HG03045 (cell line): ENCODE data around the gene DHX40.
"Not testable (repeated sequence)": the region's sequence is repeated elsewhere in the genome, so short reads cannot be mapped to it uniquely, and the experiment has no call there.

Source experiments
- ATAC-seq: cut with Tn5 transposase; IDR thresholded peaks from one replicate; pipeline ENCODE4 v1.9.1; 2021; ENCODE audit warnings: mild to moderate bottlenecking, moderate library complexity; ENCODE audit not compliant: unreplicated experiment

Gene DHX40

GRCh38 chr17:59627770-59628171, 62.4 kb downstream of the DHX40 start:
- ATAC-seq, result no peak

DNA sequence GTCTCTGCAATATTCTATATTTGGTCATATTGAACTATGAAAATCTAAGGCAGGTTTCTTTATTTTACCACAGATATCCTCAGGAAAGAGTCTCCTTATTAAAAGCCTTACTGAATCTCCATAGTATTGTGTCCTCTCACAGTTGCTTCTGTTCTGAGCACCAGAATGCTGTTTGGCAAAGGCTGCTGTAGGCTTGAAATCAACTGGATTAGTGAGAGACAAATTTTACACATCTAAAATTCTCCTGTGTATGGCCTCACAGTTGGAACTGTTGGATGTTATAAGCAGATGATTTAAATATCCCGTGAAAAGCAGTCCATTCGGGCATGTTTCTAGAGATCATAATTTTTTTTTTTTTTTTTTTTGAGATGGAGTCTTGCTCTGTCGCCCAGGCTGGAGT, 63.8 kb downstream of the DHX40 start:
- no peak for ATAC-seq

DNA sequence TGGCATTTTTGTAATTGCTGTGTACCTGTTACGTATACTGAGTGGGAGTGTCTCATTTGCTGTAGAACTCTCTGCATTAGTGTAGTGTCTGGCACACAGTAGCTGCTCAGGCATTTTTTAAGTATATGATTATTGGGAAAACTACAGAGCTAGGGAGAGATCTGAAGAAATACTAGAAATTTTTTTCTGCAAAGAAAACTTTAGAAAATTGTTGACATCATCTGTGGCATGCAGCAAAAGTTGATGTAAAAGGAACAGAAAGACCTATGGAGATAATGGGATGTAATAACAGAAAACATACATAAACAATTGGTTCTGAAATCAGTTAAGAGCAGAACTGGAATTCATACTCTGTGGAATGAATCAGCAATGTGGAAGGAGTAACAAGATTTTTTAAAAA, 65.9 kb downstream of the DHX40 start:
- ATAC-seq, result no peak

GRCh38 chr17:59632398-59632797, 67.0 kb downstream of the DHX40 start:
- no peak for ATAC-seq

DNA sequence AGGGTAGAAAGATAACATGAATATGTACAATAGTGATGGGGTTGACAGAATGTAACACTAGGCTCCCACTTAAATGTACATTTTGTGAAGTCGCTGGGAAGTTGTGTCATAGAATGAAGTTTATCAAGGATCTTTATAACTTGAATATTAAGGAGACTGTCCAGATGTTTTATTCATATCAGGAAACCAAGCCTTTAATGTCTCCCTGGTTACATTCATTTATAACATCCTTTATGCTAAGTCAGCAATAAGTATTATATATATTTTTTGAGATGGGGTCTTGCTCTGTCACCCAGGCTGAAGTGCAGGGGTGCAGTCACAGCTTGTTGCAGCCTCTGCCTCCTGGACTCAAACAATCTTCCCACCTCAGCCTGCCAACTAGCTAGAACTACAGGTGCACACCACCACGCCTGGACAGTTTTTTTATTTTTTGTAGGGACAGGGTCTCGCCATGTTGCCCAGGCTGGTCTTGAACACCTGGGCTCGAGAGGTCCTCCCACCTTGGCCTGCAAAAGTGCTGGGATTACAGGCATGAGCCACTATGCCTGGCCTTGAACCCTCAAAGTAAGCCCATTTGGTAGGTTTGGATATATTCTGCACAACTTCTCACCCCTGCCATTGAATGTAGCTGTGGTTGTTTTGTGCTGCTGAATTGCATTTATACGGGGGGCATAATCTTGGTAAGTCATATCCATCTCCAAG, 68.4 kb downstream of the DHX40 start:
- ATAC-seq, result no peak

GRCh38 chr17:59634632-59635541, 69.5 kb downstream of the DHX40 start:
- no peak for ATAC-seq

DNA sequence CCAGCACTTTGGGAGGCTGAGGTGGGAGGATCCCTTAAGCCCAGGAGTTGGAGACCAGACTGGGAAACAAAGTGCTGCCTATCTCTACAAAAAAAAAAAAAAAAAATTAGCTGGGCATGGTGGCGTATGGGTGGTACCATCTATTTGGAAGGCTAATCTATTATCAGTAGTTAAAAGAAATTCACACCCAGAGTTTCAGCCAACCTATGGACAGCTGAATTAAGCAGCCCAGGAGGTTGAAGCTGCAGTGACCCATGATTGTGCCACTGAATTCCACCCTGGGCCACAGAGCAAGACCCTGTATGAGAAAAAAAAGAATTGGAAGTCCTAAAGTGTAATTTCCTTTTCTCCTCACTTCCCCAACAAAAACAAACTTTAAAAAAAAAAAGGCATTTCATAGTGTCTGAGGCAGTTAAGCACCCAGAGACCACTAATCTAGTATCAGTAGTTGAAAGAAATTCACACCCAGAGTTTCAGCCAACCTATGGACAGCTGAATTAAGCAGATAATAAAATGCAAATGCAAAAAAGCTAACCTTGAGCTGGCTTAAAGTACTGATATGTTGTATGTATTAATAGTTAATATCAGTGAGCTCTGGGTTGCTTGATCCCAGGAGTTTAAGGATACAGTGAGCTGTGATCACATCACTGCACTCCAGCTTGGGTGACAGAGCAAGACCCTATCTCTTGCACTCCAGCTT, 72.4 kb downstream of the DHX40 start:
- no peak for ATAC-seq

DNA sequence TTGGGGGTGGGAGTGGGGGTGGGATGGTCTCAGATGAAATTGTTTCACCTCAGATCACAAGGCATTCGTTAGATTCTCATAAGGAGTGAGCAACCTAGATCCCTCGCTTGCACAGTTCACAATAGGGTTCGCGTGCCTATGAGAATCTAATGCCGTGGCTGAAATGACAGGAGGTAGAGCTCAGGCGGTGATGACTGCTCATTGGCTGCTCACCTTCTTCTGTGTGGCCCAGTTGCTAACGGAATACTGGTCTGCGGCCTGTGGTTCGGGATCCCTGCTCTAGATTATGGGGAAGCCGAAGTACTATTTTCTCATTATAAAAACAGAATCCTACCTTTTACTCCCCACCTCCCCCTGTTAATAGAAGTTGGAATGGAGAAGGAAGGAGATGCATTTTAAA, 73.1 kb downstream of the DHX40 start:
- no peak for ATAC-seq

GRCh38 chr17:59641799-59642484, 76.5 kb downstream of the DHX40 start:
- ATAC-seq, result peak; percentile 81

GRCh38 chr17:59642565-59642964, 77.2 kb downstream of the DHX40 start:
- ATAC-seq, result no peak

DNA sequence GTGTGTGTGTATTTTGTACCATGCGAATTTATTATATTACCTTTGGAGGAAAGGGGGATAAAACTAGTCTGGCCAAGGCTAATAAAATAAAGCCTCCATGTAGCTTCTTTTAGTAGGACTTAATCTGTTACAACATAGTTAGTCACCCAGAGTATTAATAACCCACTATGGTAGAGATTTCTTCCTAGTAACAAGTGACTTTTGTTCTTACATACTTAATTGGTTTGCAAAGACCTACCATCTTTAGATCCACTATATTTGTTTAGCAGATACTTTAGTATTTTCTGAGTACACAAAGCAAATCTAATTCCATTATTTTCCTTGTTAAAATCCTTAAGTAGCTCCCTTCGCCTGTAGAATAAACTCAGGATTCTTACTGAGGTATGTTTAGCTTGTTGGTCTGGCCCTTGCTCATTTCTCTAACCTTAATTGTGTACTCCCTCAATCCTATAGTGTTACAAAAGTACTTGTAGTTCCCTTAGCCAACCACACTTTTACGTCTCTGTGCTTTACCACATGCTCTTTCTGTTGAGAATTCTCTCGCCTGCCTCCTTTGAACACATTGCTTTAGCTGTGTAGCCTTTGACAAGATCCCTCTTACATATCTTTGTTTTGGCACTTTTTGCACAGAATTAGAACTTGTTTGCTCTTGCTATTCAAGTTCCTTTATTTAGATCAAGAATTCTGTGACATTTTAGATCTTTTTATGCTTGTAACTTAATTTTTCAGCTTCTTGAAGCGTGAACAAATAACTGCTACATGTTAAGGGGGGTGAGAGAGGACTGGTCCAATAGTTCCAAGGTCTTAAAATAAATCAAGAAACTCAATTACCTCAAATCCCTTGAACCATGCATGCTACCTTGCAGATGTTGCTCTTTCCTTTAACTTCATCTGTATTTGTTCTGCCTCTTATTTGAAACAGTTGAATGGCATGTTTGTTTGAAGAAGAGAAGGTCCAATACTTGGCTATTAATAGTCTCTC, 78.0 kb downstream of the DHX40 start:
- ATAC-seq, result no peak

DNA sequence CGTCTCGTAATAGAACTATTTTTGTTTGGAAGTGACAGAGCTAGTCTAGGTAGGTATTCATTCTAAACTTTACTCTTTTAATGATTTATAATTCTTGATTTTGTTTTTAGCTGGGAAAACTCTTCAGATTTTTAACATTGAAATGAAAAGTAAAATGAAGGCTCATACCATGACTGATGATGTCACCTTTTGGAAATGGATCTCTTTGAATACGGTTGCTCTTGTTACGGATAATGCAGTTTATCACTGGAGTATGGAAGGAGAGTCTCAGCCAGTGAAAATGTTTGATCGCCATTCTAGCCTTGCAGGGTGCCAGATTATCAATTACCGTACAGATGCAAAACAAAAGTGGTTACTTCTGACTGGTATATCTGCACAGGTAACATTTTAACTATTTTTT, 81.9 kb downstream of the DHX40 start:
- ATAC-seq, result no peak

DNA sequence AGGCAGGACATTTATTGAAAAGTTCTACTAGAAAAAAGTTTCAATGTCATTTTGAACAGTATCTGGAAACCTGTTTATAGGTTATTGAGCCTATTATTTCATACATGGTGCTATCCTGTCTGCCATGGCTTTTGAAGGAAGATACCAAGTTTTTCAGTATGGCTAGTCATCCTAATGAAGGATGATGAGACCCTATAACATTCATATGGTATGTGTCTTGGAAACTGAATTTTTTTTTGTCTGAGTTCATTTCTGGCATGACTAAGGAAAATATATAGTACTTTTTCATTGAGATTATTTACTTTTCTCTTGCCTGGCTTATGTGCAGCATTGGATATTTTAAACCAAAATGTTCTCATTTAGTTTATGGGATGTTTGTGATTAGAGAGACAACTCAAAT, 84.5 kb downstream of the DHX40 start:
- ATAC-seq, result no peak

DNA sequence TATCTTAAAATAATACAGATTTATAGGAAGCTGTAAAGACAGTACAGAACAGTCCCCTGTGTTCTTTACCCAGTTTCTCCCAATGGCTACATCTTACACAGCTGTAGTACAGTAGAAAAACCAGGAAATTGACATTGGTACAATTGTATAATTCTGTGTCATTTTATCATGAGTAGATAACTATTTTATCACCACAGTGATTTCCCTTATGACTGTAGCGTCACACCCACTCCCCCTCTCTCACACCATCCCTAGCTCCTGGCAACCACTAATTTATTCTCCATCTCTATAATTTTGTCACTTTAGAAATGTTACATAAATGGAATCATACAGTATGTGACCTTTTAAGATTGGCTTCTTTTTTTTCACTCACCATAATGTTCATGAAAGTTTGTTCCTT, 85.2 kb downstream of the DHX40 start:
- ATAC-seq, result no peak

GRCh38 chr17:59651346-59651745, 85.9 kb downstream of the DHX40 start:
- no peak for ATAC-seq

DNA sequence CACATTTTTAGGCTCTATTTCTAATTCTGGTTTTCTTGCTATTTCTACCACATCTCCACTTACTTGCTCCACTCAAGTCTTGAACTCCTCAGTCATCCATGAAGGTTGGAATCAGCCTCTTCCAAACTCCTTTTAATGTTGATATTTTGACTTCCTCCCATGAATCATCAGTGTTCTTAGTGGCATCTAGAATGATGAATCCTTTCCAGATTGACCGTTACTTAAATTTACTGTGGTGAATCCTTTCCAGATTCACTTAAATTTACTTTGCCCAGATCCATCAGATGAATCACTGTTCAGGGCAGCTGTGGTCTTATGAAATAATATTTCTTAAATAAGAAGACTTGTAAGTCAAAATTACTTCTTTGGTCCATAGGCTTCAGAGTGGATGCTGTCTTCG, 86.7 kb downstream of the DHX40 start:
- no peak for ATAC-seq

- not testable (repeated sequence) for ATAC-seq
Observed at GRCh38 chr17:59656624-59657023, 91.2 kb downstream of the DHX40 start.
